Endothelial cell of umbilical vein (primary cell): ENCODE measurements around the gene CYP39A1. TPM values are rescaled to one million over a fixed set of nuclear protein-coding genes. Genes with fewer than 3 reads are reported as not detected.

Experiments
- BruUV-seq: library from RNA; stranded (reverse); fragments of 400-500 nt; replicated peaks from 2 replicates; lab custom pipeline; 2021; lab: Mats Ljungman, UMichigan
- CTCF ChIA-PET: fragments of 300-600, 350-600 bp; sonication (Branson Sonifier 250); formaldehyde crosslinking; loops from one replicate; lab custom pipeline; 2021; ENCODE audit warnings: antibody characterized with exemption, inconsistent platforms; lab: Charles Lee
- POLR2A ChIA-PET: fragments of 300-600, 350-600 bp; sonication (Branson Sonifier 250); formaldehyde crosslinking; loops from one replicate; lab custom pipeline; 2021; ENCODE audit warnings: antibody characterized with exemption, inconsistent platforms; lab: Charles Lee
- DNase-seq: peaks from one replicate; pipeline ENCODE4 v3.0.0-alpha.2; 2011; ENCODE audit warnings: low read depth, low spot score
- FAIRE-seq: peaks from 2 replicates; lab custom pipeline; 2011; peaks lifted over from hg19 to GRCh38; lab: Jason Lieb, UNC
- H2AFZ ChIP-seq: 2 replicates; pipeline ENCODE4 v1.6.0; 2012; ENCODE audit warnings: low read depth, low read length, control low read depth, inconsistent platforms
- H3K27ac ChIP-seq: 2 replicates; pipeline ENCODE4 v1.5.1; 2011; ENCODE audit warnings: low read depth, mild to moderate bottlenecking, control low read depth, low read length, moderate library complexity; ENCODE audit not compliant: insufficient read depth
- H3K27me3 ChIP-seq, 2 experiments: 2 replicates each; pipeline versions ENCODE4 v1.6.0 to v1.6.1; 2011; ENCODE audit warnings: low read length in 2 of 2, mixed read lengths in 1 of 2; ENCODE audit not compliant: control insufficient read depth in 2 of 2, insufficient read depth in 2 of 2
- H3K36me3 ChIP-seq, 2 experiments: 2 replicates in 1 of 2; 3 replicates in 1 of 2; pipeline ENCODE4 v1.5.1; 2011; ENCODE audit warnings: low read length in 2 of 2, mild to moderate bottlenecking in 1 of 2, moderate library complexity in 1 of 2; ENCODE audit not compliant: control insufficient read depth in 2 of 2, insufficient read depth in 2 of 2; ENCODE audit errors: extremely low read depth in 1 of 2
- H3K4me1 ChIP-seq: 3 replicates; pipeline ENCODE4 v1.5.1; 2011; ENCODE audit warnings: mild to moderate bottlenecking, low read length; ENCODE audit not compliant: control insufficient read depth, insufficient read depth; ENCODE audit errors: extremely low read depth
- H3K4me2 ChIP-seq: 2 replicates; pipeline ENCODE4 v1.6.1; 2011; ENCODE audit warnings: low read length, control low read depth, mixed read lengths; ENCODE audit not compliant: insufficient read depth
- H3K4me3 ChIP-seq, 3 experiments: fragments of 200-600 bp in 1 of 3; sonication (generic), shearing (Covaris generic) in 1 of 3; replicated peaks in 1 of 3; 2 replicates each; pipeline ENCODE4 v1.5.1; 2011 to 2016; ENCODE audit warnings: control low read depth in 3 of 3, low read length in 3 of 3, mild to moderate bottlenecking in 2 of 3, inconsistent platforms in 1 of 3, low read depth in 1 of 3, moderate library complexity in 1 of 3; ENCODE audit not compliant: insufficient read depth in 1 of 3
- H3K79me2 ChIP-seq: 2 replicates; pipeline ENCODE4 v1.6.0; 2012; ENCODE audit warnings: low read length, inconsistent platforms; ENCODE audit not compliant: control insufficient read depth, insufficient read depth
- H3K9ac ChIP-seq: replicated peaks from 2 replicates; pipeline ENCODE3; 2011; ENCODE audit warnings: low read length, control low read depth; ENCODE audit not compliant: insufficient read depth; ENCODE audit errors: extremely low read depth
- H3K9me1 ChIP-seq: replicated peaks from 3 replicates; pipeline ENCODE4 v1.6.0; 2011; ENCODE audit warnings: mild to moderate bottlenecking, low read length; ENCODE audit not compliant: control insufficient read depth, insufficient read depth; ENCODE audit errors: extremely low read depth
- H3K9me3 ChIP-seq: replicated peaks from 2 replicates; pipeline ENCODE4 v1.5.1; 2012; ENCODE audit warnings: low read length, inconsistent platforms; ENCODE audit not compliant: control insufficient read depth, insufficient read depth
- H4K20me1 ChIP-seq: replicated peaks from 2 replicates; pipeline ENCODE3; 2011; ENCODE audit warnings: mild to moderate bottlenecking, low read length; ENCODE audit not compliant: control insufficient read depth, insufficient read depth; ENCODE audit errors: extremely low read depth
- CTCF ChIP-seq, 2 donors: IDR thresholded peaks; 1 replicate in 1 of 2; 2 replicates in 1 of 2; pipeline ENCODE4 v1.5.1; 2011; ENCODE audit warnings: low read length in 2 of 2, mild to moderate bottlenecking in 2 of 2, moderate library complexity in 2 of 2, control low read depth in 1 of 2, inconsistent platforms in 1 of 2, low read depth in 1 of 2; ENCODE audit not compliant: insufficient read depth in 1 of 2; ENCODE audit errors: extremely low read depth in 1 of 2
- EZH2 ChIP-seq: IDR thresholded peaks from 2 replicates; pipeline ENCODE4 v1.6.1; 2012; ENCODE audit warnings: borderline replicate concordance, low read depth, mild to moderate bottlenecking, moderate library complexity, low read length, inconsistent platforms; ENCODE audit not compliant: severe bottlenecking
- FOS ChIP-seq: IDR thresholded peaks from 2 replicates; pipeline ENCODE4 v1.6.1; 2011; ENCODE audit warnings: mild to moderate bottlenecking, low read length, moderate library complexity, borderline replicate concordance; ENCODE audit not compliant: insufficient read depth
- GATA2 ChIP-seq: IDR thresholded peaks from 2 replicates; pipeline ENCODE4 v1.7.0; 2011; ENCODE audit warnings: low read depth, mild to moderate bottlenecking, moderate library complexity, mixed read lengths, low read length; ENCODE audit not compliant: insufficient read length, insufficient read depth
- JUN ChIP-seq: IDR thresholded peaks from 2 replicates; pipeline ENCODE4 v1.6.1; 2011; ENCODE audit warnings: borderline replicate concordance, low read depth; ENCODE audit not compliant: insufficient read length, insufficient read depth
- MYC ChIP-seq: IDR thresholded peaks from one replicate; pipeline ENCODE4 v1.6.1; 2011; ENCODE audit warnings: mild to moderate bottlenecking, low read depth, low read length
- POLR2A ChIP-seq: IDR thresholded peaks from 2 replicates; pipeline ENCODE4 v1.6.1; 2012; ENCODE audit warnings: low read depth, mild to moderate bottlenecking, control low read depth, low read length
- POLR2AphosphoS5 ChIP-seq: IDR thresholded peaks from 2 replicates; pipeline ENCODE4 v1.6.1; 2012; ENCODE audit warnings: low read depth, mild to moderate bottlenecking, control low read depth, low read length, moderate library complexity; ENCODE audit not compliant: insufficient read depth
- dilution Hi-C: fragments of 300-500 bp; cut with MboI; formaldehyde crosslinking; loops from one replicate; pipeline ENCODE4 v1.15.0; 2019; ENCODE audit warnings: low sequenced_read_pairs; ENCODE audit not compliant: extremely low pct_ligation_motif_present
- intact Hi-C: fragments of 100-400 bp; cut with micrococcal nuclease; formaldehyde crosslinking; loops from one replicate; pipeline ENCODE4 v1.10.0; 2022
- polyA plus RNA-seq, 4 experiments: library from polyadenylated mRNA; depleted of rRNA in 3 of 4; stranded (reverse) in 3 of 4; unstranded in 1 of 4; fragments of >200 nt; gene quantifications; 2 replicates each; pipeline versions ENCODE4 v1.2.1 to v1.2.3, GENCODE V29; 2011 to 2012; ENCODE audit warnings: missing spikeins in 1 of 4
- total RNA-seq: library from RNA; stranded (reverse); gene quantifications from 2 replicates; pipeline ENCODE4 v1.2.3, GENCODE V29; 2021
- TF ChIP-seq, protein P1 (sequence below): IDR thresholded peaks from 2 replicates; pipeline ENCODE4 v1.6.1; 2011; ENCODE audit not compliant: insufficient read depth, insufficient read length

CYP39A1 gene
- total and polyA plus RNA-seq, 2 donors (not counting 3 experiments of a cell fraction or from before 2014, with no cell fraction given), result not detected

DNA sequence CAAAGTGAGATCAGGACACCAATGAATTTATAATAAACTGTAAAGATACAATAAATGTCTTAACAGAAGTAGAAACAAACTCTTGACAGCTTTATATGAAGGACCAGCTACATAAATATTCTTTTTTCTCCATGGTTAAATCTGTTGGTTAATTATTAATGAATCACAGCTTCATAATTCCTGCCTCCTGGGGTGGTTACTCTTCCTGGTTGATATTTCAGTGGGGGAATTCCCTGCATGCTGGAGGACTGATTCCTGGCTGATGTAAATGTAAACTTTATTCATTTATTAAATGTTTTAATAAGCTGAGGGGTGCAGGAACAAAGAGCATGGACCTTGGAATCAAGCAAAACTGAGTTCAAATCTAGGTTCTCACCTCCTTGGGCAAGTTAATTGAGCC lies 145.2 kb downstream of the CYP39A1 start:
- no peaks in the 10 kb centered on the region for H4K20me1 ChIP-seq
- TF ChIP-seq JUN (no peak), CTCF (IDR thresholded peaks at IDR 0.05; ENCODE audit: extremely low read depth in 1 of 2, insufficient read depth in 1 of 2, low read depth in 1 of 2, low read length in 2 of 2) (no peak), FOS (no peak), POLR2AphosphoS5 (no peak), MYC (no peak), POLR2A (no peak), GATA2 (no peak), EZH2 (no peak)
- TF ChIP-seq, protein P1, sequence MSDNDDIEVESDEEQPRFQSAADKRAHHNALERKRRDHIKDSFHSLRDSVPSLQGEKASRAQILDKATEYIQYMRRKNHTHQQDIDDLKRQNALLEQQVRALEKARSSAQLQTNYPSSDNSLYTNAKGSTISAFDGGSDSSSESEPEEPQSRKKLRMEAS, result no peak
- FAIRE-seq (no peak), DNase-seq (no peak)
- H3K9ac ChIP-seq, result no peak overlapping the region
- H3K9me1 ChIP-seq, result no peaks in the 10 kb centered on the region
- H3K4me2 ChIP-seq, result no peak overlapping the region
- POLR2A ChIA-PET, result no interaction called here
- H3K79me2 ChIP-seq, result no peaks in the 10 kb centered on the region
- H3K36me3 ChIP-seq, result no peaks in the 10 kb centered on the region
- intact Hi-C loops, result no loop called here
- no peak overlapping the region for H3K27ac ChIP-seq
- dilution Hi-C loops, result no loop called here
- no peak overlapping the region for H3K4me3 ChIP-seq
- H3K9me3 ChIP-seq, result no peaks in the 10 kb centered on the region
- BruUV-seq, result no TSS peak
- no peak overlapping the region for H2AFZ ChIP-seq
- CTCF ChIA-PET, result interaction anchor here (0.8 to 1.1 kb wide), 2 partner anchors 10 to 16 kb away, joined by 3 to 5 read pairs; partner anchors contain the start of gene RCAN2
- no peaks in the 10 kb centered on the region for H3K4me1 ChIP-seq
- H3K27me3 ChIP-seq, result peaks cover 2 to 4% of the 10 kb centered on the region in 2 experiments
